GM12878 (cell line): Measurements from ENCODE around the gene COL27A1.

Source experiments
- CREB1 ChIP-seq: IDR thresholded peaks from 2 replicates; pipeline ENCODE4 v1.6.1; 2012; ENCODE audit warnings: low read depth, mild to moderate bottlenecking, inconsistent platforms
- CTCF ChIP-seq, 3 experiments: IDR thresholded peaks in 2 of 3; conservative IDR thresholded peaks in 1 of 3; 2 replicates each; pipeline ENCODE4 v1.5.1; 2011; ENCODE audit warnings: low read depth in 3 of 3, low read length in 3 of 3, mild to moderate bottlenecking in 3 of 3, control low read depth in 2 of 3, moderate library complexity in 2 of 3, inconsistent platforms in 1 of 3, mixed read lengths in 1 of 3; ENCODE audit not compliant: control insufficient read depth in 2 of 3, insufficient read depth in 1 of 3; ENCODE audit errors: extremely low read depth in 1 of 3
- EZH2 ChIP-seq: IDR thresholded peaks from 2 replicates; pipeline ENCODE4 v1.6.1; 2012; ENCODE audit warnings: low read depth, mild to moderate bottlenecking, control low read depth, inconsistent platforms, low read length, borderline replicate concordance; ENCODE audit not compliant: control insufficient read depth
- POLR2A ChIP-seq: IDR thresholded peaks from 2 replicates; pipeline ENCODE4 v1.6.1; 2011; ENCODE audit warnings: low read depth, mild to moderate bottlenecking, low read length
- SP1 ChIP-seq: IDR thresholded peaks from one replicate; pipeline ENCODE4 v1.6.1; 2011; ENCODE audit warnings: low read depth, low read length
- STAT1 ChIP-seq: fragments of 450-650 bp; conservative IDR thresholded peaks from 2 replicates; pipeline ENCODE4 v1.6.1; 2014; ENCODE audit warnings: antibody characterized with exemption, mild to moderate bottlenecking
- TCF3 ChIP-seq: IDR thresholded peaks from 2 replicates; pipeline ENCODE4 v1.6.1; 2012; ENCODE audit warnings: low read depth, mild to moderate bottlenecking, low read length, borderline replicate concordance; ENCODE audit not compliant: insufficient read depth
- ZNF217 ChIP-seq: fragments of 450-650 bp; IDR thresholded peaks from 2 replicates; pipeline ENCODE4 v1.6.1; 2017; ENCODE audit warnings: antibody characterized with exemption, mild to moderate bottlenecking
- ZNF24 ChIP-seq: fragments of 450-650 bp; IDR thresholded peaks from 2 replicates; pipeline ENCODE4 v1.6.1; 2017; ENCODE audit warnings: antibody characterized with exemption, mild to moderate bottlenecking
- ZNF274 ChIP-seq: IDR thresholded peaks from one replicate; pipeline ENCODE4 v1.8.0; 2011; ENCODE audit not compliant: insufficient read length, insufficient read depth

DNA sequence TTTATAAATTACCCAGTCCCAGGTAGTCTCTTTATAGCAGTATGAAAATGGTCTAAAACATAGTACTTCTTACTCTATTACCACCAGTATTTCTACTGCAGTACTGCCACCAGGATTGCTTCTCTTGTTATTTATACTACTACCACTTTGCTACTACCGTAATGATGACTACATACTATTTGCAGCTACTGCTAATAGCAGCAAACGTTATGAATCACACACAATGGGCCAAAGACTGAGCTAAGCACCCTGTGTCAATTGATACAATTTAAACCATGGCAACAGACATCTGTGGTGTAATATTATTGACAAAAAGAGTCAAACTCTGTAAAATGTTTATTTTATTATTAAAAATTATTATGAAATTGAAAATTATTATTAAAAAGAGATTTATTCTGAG lies 41.0 kb upstream of the COL27A1 start:
- TF ChIP-seq POLR2A (no peak), EZH2 (no peak), CTCF (IDR thresholded peaks at IDR 0.05 in 2 of 3, conservative IDR thresholded peaks at IDR 0.05 in 1 of 3; ENCODE audit: control insufficient read depth in 2 of 3, extremely low read depth in 1 of 3, insufficient read depth in 1 of 3, low read depth in 3 of 3, low read length in 3 of 3) (no peak), TCF3 (no peak), ZNF274 (no peak), STAT1 (no peak), ZNF217 (no peak), SP1 (no peak), ZNF24 (no peak), CREB1 (no peak)
